GM06990 (cell line): ENCODE results near the gene LAMC1.

ENCODE experiments used
- DNase-seq: peaks from one replicate; pipeline ENCODE4 v3.0.0-alpha.2; 2011; ENCODE audit not compliant: insufficient read length; ENCODE audit errors: extremely low read depth
- H3K27me3 ChIP-seq: replicated peaks from 2 replicates; pipeline ENCODE4 v1.6.0; 2011; ENCODE audit warnings: low read length; ENCODE audit not compliant: control insufficient read depth, insufficient read depth
- H3K36me3 ChIP-seq: 2 replicates; pipeline ENCODE4 v1.5.1; 2011; ENCODE audit warnings: low read length; ENCODE audit not compliant: control insufficient read depth, insufficient read depth
- H3K4me3 ChIP-seq: replicated peaks from 2 replicates; pipeline ENCODE4 v1.5.1; 2011; ENCODE audit warnings: low read depth, mild to moderate bottlenecking, control low read depth, low read length
- CTCF ChIP-seq: IDR thresholded peaks from 2 replicates; pipeline ENCODE4 v1.5.1; 2011; ENCODE audit warnings: low read length, control low read depth, mild to moderate bottlenecking, inconsistent platforms; ENCODE audit not compliant: insufficient read depth, poor library complexity, severe bottlenecking

Gene LAMC1

DNA sequence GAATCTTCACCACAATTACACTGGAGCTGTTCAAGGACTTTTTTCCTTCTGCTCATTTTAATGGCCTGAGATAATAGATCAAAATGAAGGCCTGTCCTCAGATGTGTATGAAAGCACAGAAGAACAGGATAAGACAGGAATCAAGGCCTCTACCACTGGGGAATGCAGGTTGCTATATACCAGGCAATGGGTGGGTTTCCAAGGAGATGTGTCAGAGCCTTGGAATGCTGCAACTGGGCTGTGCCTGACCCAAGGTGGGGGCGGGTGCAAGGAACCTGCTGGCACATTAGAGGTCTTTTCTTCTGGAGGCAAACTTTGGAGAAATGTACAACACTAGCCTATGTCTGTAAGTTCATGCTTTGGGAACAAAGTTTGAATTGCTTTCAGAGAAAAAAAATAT lies 141.1 kb downstream of the LAMC1 start:
- Histone ChIP-seq H3K4me3 (no peak overlapping the region), H3K36me3 (no peaks in the 10 kb centered on the region), H3K27me3 (no peaks in the 10 kb centered on the region)
- no peak for TF ChIP-seq CTCF
- DNase-seq = no peak

DNA sequence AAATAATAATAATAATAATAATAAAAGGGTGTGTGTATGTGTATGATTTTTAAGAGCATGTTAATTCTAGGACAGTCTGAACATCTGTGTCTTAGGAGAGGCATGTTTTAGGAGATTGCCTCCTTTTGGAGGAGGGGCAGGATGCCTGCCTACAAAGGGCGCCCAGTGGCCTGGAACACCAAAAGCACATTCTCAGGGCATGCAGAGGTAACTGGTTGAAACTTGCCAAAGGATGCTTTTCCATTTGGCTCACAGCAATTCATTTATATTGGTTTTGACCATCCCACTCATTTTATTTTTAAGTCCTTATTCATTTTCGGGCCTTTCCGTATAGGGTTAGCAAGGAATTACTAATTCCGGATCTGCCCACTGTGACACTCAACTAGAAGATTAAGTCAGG lies 141.7 kb downstream of the LAMC1 start:
- no peaks in the 10 kb centered on the region for H3K36me3 ChIP-seq
- no peak overlapping the region for H3K4me3 ChIP-seq
- DNase-seq = no peak
- no peaks in the 10 kb centered on the region for H3K27me3 ChIP-seq
- no peak for TF ChIP-seq CTCF

DNA sequence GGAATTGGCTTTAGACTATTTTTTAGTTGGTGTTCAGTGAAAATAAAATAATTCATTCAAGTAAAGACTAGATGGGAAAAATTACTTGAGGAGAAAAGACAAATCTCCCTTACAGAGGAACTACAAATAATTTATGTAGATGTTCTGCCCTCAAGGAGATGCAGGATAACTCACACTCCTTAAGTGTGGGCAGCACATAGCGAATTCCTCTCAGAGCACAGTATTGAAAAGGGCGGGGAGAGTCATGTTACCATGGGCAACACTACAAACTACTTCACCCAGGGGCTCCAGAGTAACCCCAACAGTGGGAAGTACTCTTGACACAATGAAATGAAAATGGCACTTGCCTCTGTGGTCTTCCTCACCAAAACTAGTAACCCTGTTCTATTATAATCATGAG lies 142.2 kb downstream of the LAMC1 start:
- Histone ChIP-seq H3K36me3 (no peaks in the 10 kb centered on the region), H3K27me3 (no peaks in the 10 kb centered on the region), H3K4me3 (no peak overlapping the region)
- no peak for DNase-seq
- TF ChIP-seq CTCF = no peak

DNA sequence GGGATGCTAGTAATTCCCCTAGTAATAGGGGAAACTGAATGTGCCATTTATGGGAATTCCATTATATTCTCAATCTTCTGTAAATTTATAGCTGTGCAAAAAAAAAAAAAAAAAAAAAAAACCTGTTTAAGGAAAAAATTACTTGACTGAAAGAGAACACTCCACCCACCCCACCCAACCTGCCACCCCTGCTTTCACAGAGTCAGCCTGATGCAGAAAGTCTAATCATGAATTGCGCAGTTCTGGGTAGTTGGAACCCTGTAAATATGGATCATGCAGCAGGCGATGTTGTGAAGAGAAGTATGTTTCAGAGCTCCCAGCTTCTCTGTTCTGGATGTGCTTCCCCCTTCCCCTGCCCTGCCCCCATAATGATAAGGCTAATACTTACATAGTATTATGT lies 143.2 kb downstream of the LAMC1 start:
- Histone ChIP-seq H3K27me3 (no peaks in the 10 kb centered on the region), H3K36me3 (no peaks in the 10 kb centered on the region), H3K4me3 (no peak overlapping the region)
- no peak for TF ChIP-seq CTCF
- no peak for DNase-seq

DNA sequence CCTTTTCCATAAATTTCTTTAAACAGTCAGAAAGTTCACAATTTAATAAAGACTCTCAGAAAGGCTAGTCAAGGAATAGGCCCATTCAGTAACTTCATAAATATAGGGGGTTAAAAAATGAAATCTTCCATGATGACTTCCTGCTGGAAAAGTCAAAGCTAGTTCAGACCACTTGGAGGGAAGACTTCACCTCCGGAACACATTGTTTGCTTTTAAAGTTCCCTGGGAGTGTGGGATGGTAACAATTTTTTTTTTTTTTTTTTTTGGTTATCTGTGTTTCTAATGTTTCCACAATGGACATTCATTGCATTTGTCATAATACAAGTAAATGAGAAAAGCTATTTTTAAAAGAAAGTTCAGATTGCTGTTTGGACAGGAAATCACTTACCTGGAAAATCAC lies 144.5 kb downstream of the LAMC1 start:
- no peak overlapping the region for H3K4me3 ChIP-seq
- no peaks in the 10 kb centered on the region for H3K36me3 ChIP-seq
- no peak for DNase-seq
- TF ChIP-seq CTCF = no peak
- H3K27me3 ChIP-seq = no peaks in the 10 kb centered on the region

- no peak overlapping the region for H3K4me3 ChIP-seq
- no peaks in the 10 kb centered on the region for H3K36me3 ChIP-seq
- no peak for TF ChIP-seq CTCF
- no peaks in the 10 kb centered on the region for H3K27me3 ChIP-seq
- DNase-seq = no peak
These were observed 145.1 kb downstream of the LAMC1 start for GRCh38 chr1:183168308-183168707.
